Measurements from ENCODE around the gene ADRB1.
A peak's percentile ranks its signal among the peaks of the same experiment; 100 is the strongest.

The ADRB1 gene

GRCh38 chr10:114026189-114027040 lies 17.3 kb upstream of the ADRB1 start:
- no peak for DNase-seq (ENCODE audit: low read depth in 2 of 2)

GRCh38 chr10:114027041-114027394 lies 16.6 kb upstream of the ADRB1 start:
- DNase-seq (ENCODE audit: low read depth in 2 of 2) = no peak

- DNase-seq (ENCODE audit: low read depth in 2 of 2) = no peak
Measured at GRCh38 chr10:114027951-114028350, 15.7 kb upstream of the ADRB1 start.

DNA sequence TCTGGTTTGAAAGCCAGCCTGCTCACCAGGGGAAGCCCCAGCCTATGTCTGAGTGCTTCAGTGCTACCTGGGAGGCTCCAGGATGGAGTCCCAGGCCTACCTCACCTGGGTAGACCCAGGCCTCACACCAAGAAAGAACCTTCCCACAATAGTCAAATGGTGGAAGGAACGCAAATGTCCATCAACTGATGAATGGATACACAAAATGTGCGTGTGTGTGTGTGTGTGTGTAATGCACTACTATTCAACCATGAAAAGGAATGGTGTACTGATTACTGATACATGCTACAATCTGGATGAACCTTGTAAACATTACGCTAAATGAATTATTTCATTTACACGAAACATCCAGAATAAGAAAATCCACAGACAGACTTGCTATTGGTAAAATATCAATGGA lies 15.2 kb upstream of the ADRB1 start:
- DNase-seq (ENCODE audit: low read depth in 2 of 2) = no peak

DNA sequence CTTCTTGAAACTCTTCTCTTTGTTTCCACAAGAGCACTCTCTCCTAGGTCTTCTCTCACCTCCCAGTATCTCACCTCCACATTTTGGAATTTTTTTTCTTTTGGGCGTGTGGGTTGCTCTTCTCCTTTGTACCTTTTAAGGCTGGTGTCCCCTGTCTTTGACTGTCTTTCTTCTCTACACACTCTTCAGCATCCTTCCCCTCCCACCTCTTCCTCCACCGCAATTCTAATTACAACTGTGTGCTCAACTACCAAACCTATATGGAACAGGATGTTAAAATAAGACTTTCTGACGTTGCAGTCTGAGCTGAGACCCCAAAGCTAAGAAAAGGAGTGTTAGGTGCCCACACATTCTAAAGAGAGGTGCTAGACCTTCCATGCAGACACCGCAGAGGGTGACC lies 14.0 kb upstream of the ADRB1 start:
- DNase-seq (ENCODE audit: low read depth in 2 of 2) = no peak

DNA sequence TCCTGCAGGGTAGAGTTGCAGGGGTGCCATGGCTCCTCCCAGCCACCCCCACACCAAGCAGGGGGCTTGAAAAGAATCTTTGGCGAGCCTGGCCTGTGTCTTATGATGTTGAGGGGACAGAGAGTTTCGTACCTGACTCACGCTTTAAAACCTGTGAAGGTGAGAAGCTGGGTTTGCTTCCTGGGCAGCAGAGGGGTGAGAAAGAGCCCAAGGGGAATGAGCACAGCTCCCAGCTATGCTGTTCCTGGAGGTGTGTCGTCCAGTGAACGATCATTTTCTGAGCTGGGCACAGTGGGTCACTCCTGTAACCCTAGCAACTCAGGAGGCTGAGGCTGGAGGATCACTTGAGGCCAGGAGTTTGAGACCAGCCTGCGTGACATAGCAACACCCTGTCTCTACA lies 13.5 kb upstream of the ADRB1 start:
- no peak for DNase-seq (ENCODE audit: low read depth in 2 of 2)

- DNase-seq (ENCODE audit: low read depth in 2 of 2) = no peak
Measured at GRCh38 chr10:114031073-114031972, 12.3 kb upstream of the ADRB1 start.

DNA sequence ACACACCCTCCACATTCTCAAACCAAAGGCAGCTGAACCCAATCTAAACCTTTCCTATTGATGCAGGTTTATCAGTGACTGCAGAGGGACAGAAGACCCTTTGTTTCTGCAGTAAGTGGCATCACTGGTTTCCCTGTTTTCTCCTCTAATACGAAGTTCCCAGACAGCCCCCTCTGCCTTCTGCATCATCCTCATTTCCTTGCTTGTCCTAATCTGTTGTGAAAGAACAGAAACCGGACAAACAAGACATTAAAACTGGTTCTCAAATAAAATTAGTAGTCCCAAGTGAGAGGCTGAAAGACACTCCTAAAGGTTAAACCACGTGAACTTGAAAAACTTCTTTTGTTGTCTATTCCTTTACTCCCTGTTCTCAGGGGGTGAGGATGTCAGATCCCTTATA lies 10.1 kb upstream of the ADRB1 start:
- DNase-seq (ENCODE audit: low read depth in 2 of 2) = no peak

DNA sequence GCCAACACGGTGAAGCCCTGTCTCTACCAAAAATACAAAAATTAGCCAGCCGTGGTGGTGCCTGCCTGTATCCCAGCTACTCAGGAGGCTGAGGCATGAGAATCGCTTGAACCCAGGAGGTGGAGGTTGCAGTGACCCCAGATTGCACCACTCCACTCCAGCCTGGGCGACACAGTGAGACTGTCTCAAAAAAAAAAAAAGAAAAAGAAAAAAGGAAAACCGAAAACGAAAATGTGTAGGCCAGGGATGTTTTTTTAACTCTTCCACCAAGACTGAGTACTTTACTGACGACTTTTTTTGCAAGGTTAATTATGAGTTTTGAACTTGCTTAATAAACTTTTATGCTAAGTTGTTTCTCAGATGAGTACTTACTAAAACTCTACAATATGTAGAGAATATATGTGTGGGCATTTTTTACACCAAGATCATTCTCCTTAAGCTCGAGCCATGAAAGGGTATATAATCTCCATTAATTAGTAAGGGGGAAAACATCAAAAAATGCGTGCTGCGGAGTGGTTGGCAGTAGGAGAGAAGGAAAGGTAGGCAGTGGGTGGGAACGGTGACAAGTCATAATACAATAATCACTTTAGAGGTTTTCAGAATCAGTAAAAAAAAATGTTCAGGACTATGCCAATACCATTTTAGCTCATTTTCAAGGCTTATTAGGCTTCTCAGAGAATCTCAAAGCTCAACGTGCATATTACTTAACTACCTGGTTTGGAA lies 8.6 kb upstream of the ADRB1 start:
- DNase-seq (ENCODE audit: low read depth in 2 of 2) = no peak

DNA sequence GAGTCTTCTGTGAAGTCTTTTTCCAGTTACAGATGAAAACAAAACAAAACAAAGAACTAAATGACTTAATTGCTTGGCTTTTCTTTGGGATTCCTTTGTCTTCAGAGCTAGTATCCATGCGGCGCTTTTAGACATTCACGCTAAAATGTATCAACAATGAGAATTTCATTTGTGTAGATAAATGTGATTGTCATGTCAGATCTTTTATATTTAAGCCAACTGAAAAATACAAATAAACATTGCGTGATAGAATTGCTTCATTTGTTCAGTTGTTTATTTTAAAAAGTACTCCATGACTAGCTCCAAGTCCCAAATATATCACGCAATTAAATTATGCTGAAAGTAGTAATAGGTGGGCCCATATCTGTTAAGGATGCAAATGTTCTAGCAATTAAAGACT lies 7.9 kb upstream of the ADRB1 start:
- DNase-seq (ENCODE audit: low read depth in 2 of 2) = no peak

DNA sequence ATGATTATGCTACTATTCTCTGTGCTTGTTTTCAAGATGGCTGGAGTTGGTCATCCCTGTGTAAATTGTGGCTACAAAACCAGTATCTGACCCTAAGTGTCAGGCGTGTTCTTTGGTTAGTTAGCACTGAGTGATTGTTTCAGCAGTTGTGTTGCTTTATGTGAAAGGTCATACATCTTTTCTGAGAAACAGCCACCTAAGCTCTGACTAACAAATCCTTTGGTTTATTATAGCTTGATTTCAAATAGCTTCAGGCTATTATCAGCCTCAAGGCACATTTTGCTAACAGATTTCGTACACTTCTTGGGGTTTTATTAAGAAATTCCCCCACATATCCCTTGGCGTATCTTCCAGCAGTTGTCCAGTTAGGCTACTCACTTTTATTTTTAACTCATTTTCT lies 4.8 kb upstream of the ADRB1 start:
- DNase-seq (ENCODE audit: low read depth in 2 of 2) = no peak

DNA sequence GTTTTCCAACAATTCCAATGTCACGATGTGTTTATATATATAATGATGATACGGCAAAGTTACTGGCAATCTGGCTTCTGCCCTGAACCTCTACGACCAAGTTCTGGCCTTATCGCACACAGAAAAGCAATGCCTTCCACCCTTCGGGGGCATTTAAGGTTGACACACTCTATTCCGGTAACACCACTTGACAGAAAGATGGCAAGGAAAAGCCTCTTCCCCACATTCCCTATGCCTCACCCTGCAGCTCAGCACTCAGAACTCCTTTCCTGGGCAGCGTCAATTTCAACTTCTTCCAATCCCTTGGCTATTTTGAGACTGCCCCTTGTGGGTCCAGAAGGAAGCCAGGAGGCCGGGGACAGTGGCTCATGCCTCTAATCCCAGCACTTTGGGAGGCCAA lies 2.5 kb upstream of the ADRB1 start:
- DNase-seq (ENCODE audit: low read depth in 2 of 2) = no peak

GRCh38 chr10:114042895-114043531 lies 653 bp upstream of the ADRB1 start:
- peak in 1 of 2 donors; percentile 7 for DNase-seq (ENCODE audit: low read depth in 2 of 2)

- no peak for DNase-seq (ENCODE audit: low read depth in 2 of 2)
Measured at GRCh38 chr10:114044247-114045135, 825 bp downstream of the ADRB1 start.

GRCh38 chr10:114045136-114046086 lies 1.7 kb downstream of the ADRB1 start:
- no peak for DNase-seq (ENCODE audit: low read depth in 2 of 2)

DNA sequence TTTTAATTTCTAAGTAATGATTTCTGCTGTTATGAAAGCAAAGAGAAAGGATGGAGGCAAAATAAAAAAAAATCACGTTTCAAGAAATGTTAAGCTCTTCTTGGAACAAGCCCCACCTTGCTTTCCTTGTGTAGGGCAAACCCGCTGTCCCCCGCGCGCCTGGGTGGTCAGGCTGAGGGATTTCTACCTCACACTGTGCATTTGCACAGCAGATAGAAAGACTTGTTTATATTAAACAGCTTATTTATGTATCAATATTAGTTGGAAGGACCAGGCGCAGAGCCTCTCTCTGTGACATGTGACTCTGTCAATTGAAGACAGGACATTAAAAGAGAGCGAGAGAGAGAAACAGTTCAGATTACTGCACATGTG lies 2.4 kb downstream of the ADRB1 start:
- DNase-seq (ENCODE audit: low read depth in 2 of 2) = no peak

GRCh38 chr10:114048472-114048871 lies 4.8 kb downstream of the ADRB1 start:
- no peak for DNase-seq (ENCODE audit: low read depth in 2 of 2)

GRCh38 chr10:114051714-114052113 lies 8.0 kb downstream of the ADRB1 start:
- no peak for DNase-seq (ENCODE audit: low read depth in 2 of 2)

DNA sequence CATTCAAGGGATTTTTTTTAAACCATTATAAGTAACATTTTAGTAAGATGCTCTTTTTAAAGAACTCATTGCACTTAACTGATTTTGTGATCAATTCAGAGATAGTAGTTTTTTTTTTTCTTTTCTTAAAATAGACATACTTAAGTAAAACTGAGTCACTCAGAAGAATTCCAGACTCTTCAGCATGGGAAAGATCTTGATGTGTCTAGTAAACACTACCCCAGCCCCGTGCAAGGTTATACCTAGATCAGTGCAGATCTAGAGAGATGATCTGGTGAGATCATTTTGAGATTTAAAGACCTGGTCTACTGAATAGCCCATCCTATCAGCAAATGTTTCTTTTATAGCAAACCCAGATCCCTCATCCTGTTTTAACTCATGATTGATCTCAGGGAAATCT lies 8.6 kb downstream of the ADRB1 start:
- DNase-seq (ENCODE audit: low read depth in 2 of 2) = no peak

DNA sequence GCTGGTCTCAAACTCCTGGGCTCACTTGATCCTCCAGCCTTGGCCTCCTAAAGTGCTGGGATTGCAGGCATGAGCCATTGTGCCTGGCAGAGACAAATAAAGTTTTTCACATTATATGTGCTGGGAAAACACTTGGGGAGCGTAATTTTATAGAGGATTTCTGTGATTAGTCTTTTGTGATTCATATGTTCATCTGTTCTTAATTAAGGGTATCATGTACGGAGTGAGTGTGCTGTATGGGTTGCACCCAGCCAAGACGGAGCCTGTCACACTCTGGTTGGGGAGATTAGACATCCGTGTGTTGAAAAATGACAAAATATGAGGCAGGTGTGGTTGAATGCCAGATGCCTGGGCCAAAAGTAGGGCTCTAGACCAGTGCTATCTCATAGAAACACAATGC lies 10.3 kb downstream of the ADRB1 start:
- DNase-seq (ENCODE audit: low read depth in 2 of 2) = no peak
